HepG2 (cell line): ENCODE data around the gene ITGA6. TPM values are rescaled to one million over a fixed set of nuclear protein-coding genes. Genes with fewer than 3 reads are reported as not detected.

Experiments used
- AKAP8 ChIP-seq: sonication (generic); formaldehyde crosslinking; IDR thresholded peaks from 2 replicates; pipeline ENCODE4 v1.5.1; 2020; ENCODE audit warnings: mild to moderate bottlenecking, missing genetic modification reagents
- CBX1 ChIP-seq: IDR thresholded peaks from one replicate; pipeline ENCODE4 v1.6.1; 2016; ENCODE audit warnings: antibody characterized with exemption, low read depth
- CEBPB ChIP-seq: IDR thresholded peaks from 2 replicates; pipeline ENCODE4 v1.6.1; 2011; ENCODE audit warnings: low read depth, low read length, improper control_type of control experiment, borderline replicate concordance
- GLI4 ChIP-seq: sonication (generic); formaldehyde crosslinking; IDR thresholded peaks from 2 replicates; pipeline ENCODE4 v1.5.1; 2020; ENCODE audit warnings: missing genetic modification reagents, mild to moderate bottlenecking, moderate library complexity, borderline replicate concordance
- GTF3A ChIP-seq: sonication (generic); formaldehyde crosslinking; conservative IDR thresholded peaks from 2 replicates; pipeline ENCODE4 v1.4.0; 2020; ENCODE audit warnings: mild to moderate bottlenecking, missing genetic modification reagents
- HCFC1 ChIP-seq: fragments of 150-350 bp; IDR thresholded peaks from 2 replicates; pipeline ENCODE4 v1.6.1; 2014; ENCODE audit warnings: low read depth, low read length
- HOXA9 ChIP-seq: sonication (generic); formaldehyde crosslinking; IDR thresholded peaks from 2 replicates; pipeline ENCODE4 v1.8.1; 2022; ENCODE audit warnings: missing genetic modification reagents, mild to moderate bottlenecking, moderate library complexity, borderline replicate concordance
- IRF9 ChIP-seq: sonication (generic); formaldehyde crosslinking; IDR thresholded peaks from 2 replicates; pipeline ENCODE4 v1.8.0; 2022; ENCODE audit warnings: missing genetic modification reagents, mild to moderate bottlenecking, borderline replicate concordance
- MED13 ChIP-seq: sonication (generic); formaldehyde crosslinking; IDR thresholded peaks from 2 replicates; pipeline ENCODE4 v1.5.0; 2020; ENCODE audit warnings: missing genetic modification reagents
- MXD4 ChIP-seq: IDR thresholded peaks from 2 replicates; pipeline ENCODE4 v1.6.1; 2016; ENCODE audit warnings: mild to moderate bottlenecking, missing biosample characterization, missing genetic modification reagents
- NFRKB ChIP-seq: fragments of 450-650 bp; IDR thresholded peaks from 2 replicates; pipeline ENCODE4 v1.6.1; 2017
- PAWR ChIP-seq: sonication (generic); formaldehyde crosslinking; IDR thresholded peaks from 2 replicates; pipeline ENCODE4 v1.4.0; 2020; ENCODE audit warnings: missing genetic modification reagents, mild to moderate bottlenecking, borderline replicate concordance
- SRSF9 ChIP-seq: fragments of 200-400 bp; formaldehyde crosslinking; IDR thresholded peaks from 2 replicates; pipeline ENCODE4 v1.6.1; 2018; ENCODE audit warnings: borderline replicate concordance, mild to moderate bottlenecking, low read depth, low read length; ENCODE audit not compliant: insufficient read depth, poor library complexity, severe bottlenecking
- ZBED4 ChIP-seq: sonication (generic); formaldehyde crosslinking; IDR thresholded peaks from 2 replicates; pipeline ENCODE4 v1.4.0; 2020; ENCODE audit warnings: missing genetic modification reagents, borderline replicate concordance
- ZHX1 ChIP-seq: sonication (generic); formaldehyde crosslinking; IDR thresholded peaks from 2 replicates; pipeline ENCODE4 v1.8.1; 2022; ENCODE audit warnings: low read depth, mild to moderate bottlenecking, missing genetic modification reagents
- ZNF20 ChIP-seq: sonication (generic); formaldehyde crosslinking; IDR thresholded peaks from 2 replicates; pipeline ENCODE4 v1.4.0; 2020; ENCODE audit warnings: mild to moderate bottlenecking, moderate library complexity, missing genetic modification reagents
- ZNF335 ChIP-seq: sonication (generic); formaldehyde crosslinking; IDR thresholded peaks from 2 replicates; pipeline ENCODE4 v1.4.0; 2020; ENCODE audit warnings: missing genetic modification reagents
- ZNF451 ChIP-seq: sonication (generic); formaldehyde crosslinking; IDR thresholded peaks from 2 replicates; pipeline ENCODE4 v1.5.0; 2020; ENCODE audit warnings: mild to moderate bottlenecking, missing genetic modification reagents
- ZNF768 ChIP-seq: sonication (generic); formaldehyde crosslinking; IDR thresholded peaks from 2 replicates; pipeline ENCODE4 v1.4.0; 2020; ENCODE audit warnings: missing genetic modification reagents
- ZNF784 ChIP-seq: sonication (generic); formaldehyde crosslinking; IDR thresholded peaks from 2 replicates; pipeline ENCODE4 v1.5.1; 2020; ENCODE audit warnings: missing genetic modification reagents, mild to moderate bottlenecking, borderline replicate concordance
- ZSCAN31 ChIP-seq: sonication (generic); formaldehyde crosslinking; IDR thresholded peaks from 2 replicates; pipeline ENCODE4 v1.5.0; 2020; ENCODE audit warnings: low read depth, mild to moderate bottlenecking, missing genetic modification reagents
- polyA plus RNA-seq, 8 experiments: library from polyadenylated mRNA; depleted of rRNA in 3 of 8; stranded (reverse) in 7 of 8; unstranded in 1 of 8; fragments of >200 nt; fragmentation: Illumina TruSeq in 4 of 8; extraction: Trizol in 4 of 8; gene quantifications; 2 replicates each; pipeline versions ENCODE4 v1.2.1 to v1.2.3, GENCODE V29; 2011 to 2016; ENCODE audit warnings: low read depth in 4 of 8, missing spikeins in 1 of 8, mixed read lengths in 1 of 8; ENCODE audit not compliant: insufficient read depth in 1 of 8
- total RNA-seq, 5 experiments: library from RNA; depleted of rRNA; stranded (reverse); fragments of >200 nt; fragmentation: Illumina TruSeq; extraction: Trizol; gene quantifications; 2 replicates each; pipeline ENCODE4 v1.2.3, GENCODE V29; 2016; ENCODE audit warnings: low read depth in 1 of 5

The ITGA6 gene
- total and polyA plus RNA-seq, 2 of the 13 experiments (the other 11 are each of a cell fraction or from before 2014, with no cell fraction given) = 24.0 to 92.5 TPM

GRCh38 chr2:172427256-172427989 is at the start of gene ITGA6 (continued):
- TF ChIP-seq ZBED4 = peak; percentile 59; the same call in 1 of the 2 replicates
- peak; percentile 73 for TF ChIP-seq CBX1
- no peak for TF ChIP-seq AKAP8 (CRISPR knock-in tag)
- no peak for TF ChIP-seq HCFC1
- TF ChIP-seq ZNF784 (CRISPR knock-in tag) = no peak
- TF ChIP-seq ZNF335 (CRISPR knock-in tag) = no peak
- peak; percentile 37; the same call in 1 of the 2 replicates for TF ChIP-seq ZNF451 (CRISPR knock-in tag)
- no peak for TF ChIP-seq ZHX1 (CRISPR knock-in tag)
- no peak for TF ChIP-seq NFRKB
- no peak for TF ChIP-seq CEBPB
- 0 out of 2 replicates have a peak, but pooled peaks have one; percentile 21 for TF ChIP-seq HOXA9 (CRISPR knock-in tag)
- no peak for TF ChIP-seq GTF3A (CRISPR knock-in tag)
- no peak for TF ChIP-seq ZNF20 (CRISPR knock-in tag)
- TF ChIP-seq IRF9 (CRISPR knock-in tag) = peak; percentile 87
- TF ChIP-seq ZSCAN31 (CRISPR knock-in tag) = peak; percentile 81
- no peak for TF ChIP-seq GLI4 (CRISPR knock-in tag)
- TF ChIP-seq ZNF768 (CRISPR knock-in tag) = no peak; the same call in 1 of the 2 replicates
- TF ChIP-seq PAWR (CRISPR knock-in tag) = no peak
- 0 out of 2 replicates have a peak, but pooled peaks have one; percentile 50 for TF ChIP-seq MED13 (CRISPR knock-in tag)
- TF ChIP-seq MXD4 = peak; percentile 34; the same call in 1 of the 2 replicates
- TF ChIP-seq SRSF9 = no peak
